Brain pericyte (primary cell): ENCODE results near the gene DNAJC3.
"Not testable (repeated sequence)": the region's sequence is repeated elsewhere in the genome, so short reads cannot be mapped to it uniquely, and the experiment has no call there.

Source experiments
- DNase-seq: peaks from one replicate; pipeline ENCODE4 v3.0.0-alpha.2; 2012; ENCODE audit warnings: low read depth, low spot score

DNAJC3 gene

DNA sequence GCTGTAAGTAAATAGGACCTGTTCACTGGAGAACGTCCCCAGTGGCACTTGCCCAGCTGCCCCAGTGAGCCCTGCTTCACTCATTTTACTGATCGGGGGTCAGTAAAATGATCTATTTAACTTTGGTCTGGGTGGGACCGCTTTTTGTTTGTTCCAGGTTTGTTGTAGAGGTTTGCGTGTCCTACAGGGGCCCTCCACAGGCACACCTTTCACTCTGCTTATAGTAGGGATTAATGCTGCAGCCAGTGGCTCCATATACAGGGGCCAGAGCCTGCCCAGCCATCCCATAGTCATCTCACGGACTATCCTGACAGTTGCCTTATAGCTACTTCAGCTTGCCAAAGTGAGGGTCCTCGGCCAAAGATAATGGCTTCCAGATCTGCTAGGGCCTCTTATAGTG, 104.1 kb downstream of the DNAJC3 start:
- DNase-seq = no peak

DNA sequence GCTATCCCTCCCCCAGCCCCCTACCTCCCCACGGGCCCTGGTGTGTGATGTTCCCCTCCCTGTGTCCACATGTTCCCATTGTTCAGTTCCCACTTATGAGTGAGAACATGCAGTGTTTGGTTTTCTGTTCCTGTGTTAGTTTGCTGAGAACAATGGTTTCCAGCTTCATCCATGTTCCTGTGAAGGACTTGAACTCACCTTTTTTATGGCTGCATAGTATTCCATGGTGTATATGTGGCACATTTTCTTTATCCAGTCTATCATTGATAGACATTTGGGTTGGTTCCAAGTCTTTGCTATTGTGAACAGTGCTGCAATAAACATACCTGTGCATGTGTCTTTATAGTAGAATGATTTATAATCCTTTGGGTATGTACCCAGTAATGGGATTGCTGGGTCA, 105.0 kb downstream of the DNAJC3 start:
- not testable (repeated sequence) for DNase-seq

DNA sequence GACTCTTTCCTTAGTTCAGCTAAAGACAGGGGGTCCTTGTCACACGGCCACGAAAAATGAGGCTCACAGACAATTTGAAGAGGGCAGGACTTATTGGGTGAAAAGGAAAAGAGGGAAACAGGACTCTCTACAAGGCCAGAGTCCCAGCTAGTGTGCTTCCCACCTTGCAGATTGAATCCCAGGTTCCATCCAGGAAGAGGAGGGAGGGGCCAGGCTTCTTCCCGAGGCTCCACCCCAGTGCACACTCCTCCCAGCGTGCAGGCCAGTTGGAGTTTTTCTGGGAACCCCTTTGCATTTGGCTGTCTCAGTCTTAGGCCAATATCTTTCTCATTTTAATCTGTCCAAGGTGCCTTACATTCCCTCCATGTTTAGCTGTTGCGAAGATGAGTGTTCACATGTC, 106.8 kb downstream of the DNAJC3 start:
- DNase-seq = no peak

DNA sequence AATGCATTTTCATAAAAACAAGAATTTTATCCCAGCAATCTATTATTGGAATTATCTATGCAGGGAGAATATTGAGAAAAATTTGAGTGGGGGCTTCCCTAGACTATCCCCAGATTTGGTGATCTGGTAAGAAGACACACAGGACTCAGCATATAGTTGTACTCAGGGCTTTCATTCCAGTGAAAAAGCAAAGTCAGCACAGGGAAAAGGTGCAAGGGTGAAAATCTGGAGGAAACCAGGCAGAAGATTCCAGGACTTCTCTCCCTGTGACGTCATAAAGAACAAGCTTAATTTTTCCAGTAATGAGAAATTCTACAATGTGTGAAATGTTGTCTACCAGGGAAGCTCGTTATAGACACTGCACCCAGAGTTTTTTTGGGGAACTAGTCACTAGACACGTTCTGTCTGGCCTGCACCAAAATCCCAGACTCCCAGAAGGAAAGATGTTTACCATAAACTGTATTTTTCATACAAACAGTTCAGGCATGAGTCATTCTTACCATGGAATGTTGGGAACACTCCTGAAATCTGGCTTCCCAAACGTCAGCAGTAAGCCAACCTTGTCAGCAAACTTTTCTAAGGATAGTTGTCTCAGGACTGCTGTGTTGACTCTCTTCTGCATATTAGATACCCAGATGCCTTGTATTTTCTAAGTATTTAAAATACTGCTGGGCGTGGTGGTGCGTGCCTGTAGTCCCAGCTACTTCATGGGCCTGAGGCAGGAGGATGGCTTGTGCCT, 107.4 kb downstream of the DNAJC3 start:
- DNase-seq = peak; percentile 27

DNA sequence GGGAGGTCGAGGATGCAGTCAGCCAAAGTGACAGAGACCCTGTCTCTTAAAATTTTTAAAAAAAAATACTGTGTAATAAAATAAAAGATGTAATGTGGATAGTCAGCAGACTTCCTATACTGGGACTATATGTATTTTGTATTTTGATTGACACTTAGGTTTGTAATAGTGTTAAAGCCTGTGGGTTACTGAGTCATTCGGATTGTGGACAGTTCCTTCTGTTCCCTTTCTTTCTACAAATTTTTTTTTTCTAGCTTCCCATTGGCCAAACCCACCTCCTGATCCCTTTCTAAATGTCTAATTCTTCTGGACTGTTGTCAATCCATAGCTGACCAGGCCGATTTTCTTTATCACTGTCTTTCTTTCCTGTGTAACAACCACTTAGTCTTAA, 108.0 kb downstream of the DNAJC3 start:
- no peak for DNase-seq

- DNase-seq = no peak
These were observed 110.6 kb downstream of the DNAJC3 start for GRCh38 chr13:95787356-95788099.

DNA sequence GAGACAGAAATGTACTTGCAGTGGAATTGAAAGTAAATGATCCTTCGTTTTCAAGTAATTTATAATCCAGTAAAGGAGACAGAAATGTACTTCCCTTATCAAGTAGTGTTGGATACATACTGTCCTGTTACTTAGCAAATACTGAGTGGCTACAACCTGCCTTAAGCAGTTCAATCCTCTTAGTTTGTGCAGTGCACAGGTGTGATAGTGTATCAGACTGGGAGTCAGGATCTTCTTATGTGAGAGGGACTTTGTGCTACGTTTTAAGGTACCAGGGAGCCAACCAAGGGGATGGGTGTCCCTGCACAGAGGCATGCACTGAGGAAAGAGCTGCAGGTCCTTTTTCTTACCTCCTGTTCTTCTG, 111.1 kb downstream of the DNAJC3 start:
- no peak for DNase-seq

DNA sequence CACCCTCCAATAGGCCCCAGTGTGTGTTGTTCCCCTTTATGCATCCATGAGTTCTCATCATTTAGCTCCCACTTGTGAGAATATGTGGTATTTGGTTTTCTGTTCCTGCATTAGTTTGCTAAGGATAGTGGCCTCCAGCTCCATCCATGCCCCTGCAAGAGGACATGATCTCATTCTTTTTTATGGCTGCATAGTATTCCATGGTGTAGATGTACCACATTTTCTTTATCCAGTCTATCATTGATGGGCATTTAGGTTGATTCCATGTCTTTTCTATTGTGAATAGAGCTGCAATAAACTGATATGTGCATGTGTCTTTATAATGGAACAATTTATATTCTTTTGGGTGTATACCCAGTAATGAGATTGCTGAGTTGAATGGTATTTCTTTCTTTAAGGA, 112.4 kb downstream of the DNAJC3 start:
- DNase-seq = not testable (repeated sequence)

DNA sequence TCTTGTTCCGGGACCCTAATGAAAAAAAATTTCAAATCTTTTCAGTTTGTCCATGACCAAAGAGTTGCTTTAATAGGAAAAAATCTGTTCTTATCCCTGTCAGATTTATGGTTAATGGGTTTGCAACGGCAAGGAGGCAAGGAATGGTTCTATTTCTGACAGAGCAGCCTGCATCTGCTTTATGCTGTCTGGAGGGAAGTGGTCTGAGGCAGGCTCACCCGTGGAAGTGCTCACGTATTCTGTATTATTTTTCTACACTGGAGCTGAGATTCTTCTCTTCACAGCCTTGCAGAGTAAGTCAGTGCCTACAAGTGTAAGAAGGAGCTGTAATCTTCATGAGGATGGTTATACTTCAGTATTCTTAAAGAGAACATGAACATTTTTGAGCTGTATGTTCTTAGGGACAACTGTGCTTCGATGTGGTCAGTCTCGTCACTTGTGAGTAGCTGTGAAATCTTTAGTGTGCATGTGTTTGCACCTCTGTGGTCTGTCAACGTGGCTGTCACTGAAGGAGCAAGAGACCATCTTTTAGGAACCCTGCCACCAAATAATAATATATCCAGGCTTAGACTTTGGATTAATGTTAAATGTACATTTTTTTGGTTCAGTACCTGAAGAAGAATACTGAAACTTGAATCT, 114.3 kb downstream of the DNAJC3 start:
- no peak for DNase-seq

- no peak for DNase-seq
These were observed 116.1 kb downstream of the DNAJC3 start for GRCh38 chr13:95793018-95793555.

DNA sequence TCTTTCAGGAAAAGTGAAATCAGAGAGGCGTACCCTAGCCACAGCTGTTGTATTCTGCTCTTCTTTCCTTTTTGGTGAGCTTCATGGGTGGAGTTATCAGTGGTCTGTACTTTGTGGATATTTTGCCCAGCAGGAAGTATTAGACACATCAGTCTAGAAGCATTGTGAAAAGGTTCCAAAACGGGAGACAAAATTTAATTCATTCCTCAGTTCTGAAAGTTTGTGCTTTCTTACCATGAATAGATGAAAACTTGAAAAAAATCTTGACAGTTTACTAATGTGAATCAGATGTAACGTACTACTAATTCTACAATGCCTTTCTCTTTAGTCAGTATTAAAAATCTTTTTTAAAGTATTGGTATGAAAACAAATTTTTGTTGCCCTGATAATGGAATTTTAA, 116.8 kb downstream of the DNAJC3 start:
- DNase-seq = no peak

- no peak for DNase-seq
These were observed 120.1 kb downstream of the DNAJC3 start for GRCh38 chr13:95797016-95797415.

DNA sequence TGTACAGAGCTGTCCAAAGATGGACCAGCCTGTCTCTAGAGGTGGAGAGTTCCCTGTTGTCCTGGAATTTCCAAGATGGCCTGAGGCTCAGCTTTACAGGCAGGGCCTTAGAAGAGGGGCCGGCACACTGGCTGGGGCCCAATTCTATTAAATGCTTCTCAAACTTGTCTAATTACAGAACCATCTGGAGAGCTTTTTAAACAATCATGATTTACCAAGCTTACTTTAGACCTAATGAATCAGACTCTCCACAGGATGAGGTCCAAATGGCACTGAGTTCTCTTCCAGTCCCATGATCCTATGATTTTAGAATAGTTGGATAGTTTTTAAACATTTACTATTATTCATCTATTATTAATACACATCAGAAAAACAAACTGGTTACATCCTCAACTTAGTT, 123.5 kb downstream of the DNAJC3 start:
- no peak for DNase-seq

- no peak for DNase-seq
These were observed 124.9 kb downstream of the DNAJC3 start for GRCh38 chr13:95801825-95802224.

- DNase-seq = no peak
These were observed 129.0 kb downstream of the DNAJC3 start for GRCh38 chr13:95805921-95806320.

- no peak for DNase-seq
These were observed 132.5 kb downstream of the DNAJC3 start for GRCh38 chr13:95809429-95809828.

DNA sequence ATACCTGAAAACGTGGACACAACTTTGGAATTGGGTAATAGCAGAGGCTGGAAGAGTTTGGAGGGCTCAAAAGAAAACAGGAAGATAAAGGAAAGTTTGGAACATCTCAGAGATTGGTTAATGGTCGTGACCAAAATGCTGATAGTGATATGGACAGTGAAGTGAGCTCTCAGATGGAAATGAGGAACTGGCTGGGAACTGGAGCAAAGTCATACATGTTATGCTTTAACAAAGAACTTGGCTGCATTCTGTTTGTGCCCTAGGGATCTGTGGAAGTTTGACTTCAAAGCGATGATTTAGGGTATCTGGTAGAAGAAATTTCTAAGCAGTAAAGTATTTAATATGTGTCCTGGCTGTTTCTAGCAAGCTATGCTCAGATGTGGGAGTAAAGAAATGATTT, 136.2 kb downstream of the DNAJC3 start:
- no peak for DNase-seq

DNA sequence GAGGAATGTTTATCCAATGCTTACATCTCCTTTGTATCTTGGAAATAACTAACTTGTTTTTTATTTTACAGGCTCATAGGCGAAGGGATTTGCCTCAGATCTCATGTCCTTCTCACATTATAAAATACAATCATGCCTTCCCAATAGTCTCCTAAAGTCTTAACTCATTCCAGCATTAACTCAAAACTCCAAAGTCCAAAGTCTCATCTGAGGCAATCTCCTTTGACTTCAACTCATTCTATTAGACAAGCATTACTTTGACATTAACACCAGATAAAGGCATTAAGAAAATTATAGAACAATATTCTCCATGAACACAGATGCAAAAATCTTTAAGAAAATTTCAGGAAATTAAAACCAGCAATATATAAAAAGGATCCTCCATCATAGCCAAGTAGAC, 137.6 kb downstream of the DNAJC3 start:
- no peak for DNase-seq

DNA sequence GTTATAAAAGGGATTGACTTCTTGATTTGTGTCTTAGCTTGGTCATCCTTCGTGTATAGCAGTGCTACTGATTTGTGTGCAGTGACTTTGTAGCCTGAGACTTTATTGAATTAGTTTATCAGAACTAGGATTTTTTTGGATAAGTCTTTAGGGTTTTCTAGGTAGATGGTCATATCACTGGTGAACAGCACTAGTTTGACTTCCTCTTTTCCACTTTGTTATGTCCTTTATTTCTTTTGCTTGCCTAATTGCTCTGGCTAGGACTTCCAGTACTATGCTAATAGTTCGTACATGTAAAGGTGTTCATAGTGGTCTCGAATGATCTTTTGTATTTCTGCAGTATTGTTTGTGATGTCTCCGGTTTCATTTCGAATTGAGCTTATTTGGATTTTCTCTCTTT, 145.4 kb downstream of the DNAJC3 start:
- no peak for DNase-seq

DNA sequence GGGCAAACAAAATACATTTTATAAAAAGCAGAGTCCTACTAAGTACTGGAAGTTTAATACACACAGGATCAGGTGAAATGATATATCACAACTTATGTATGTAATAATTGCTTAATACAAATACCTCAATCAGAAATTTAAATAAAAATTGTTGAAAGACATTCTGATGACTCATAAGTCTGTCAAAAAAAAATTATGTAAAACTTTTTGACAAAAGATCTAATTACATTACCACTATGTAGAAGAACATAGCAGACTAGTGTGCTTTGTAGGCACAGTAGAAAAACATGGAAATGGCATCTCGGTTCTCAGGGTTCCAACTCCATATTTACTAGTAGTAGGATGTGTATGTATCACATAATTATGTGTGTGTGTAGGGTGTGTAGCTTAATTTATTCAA, 156.2 kb downstream of the DNAJC3 start:
- DNase-seq = no peak

DNA sequence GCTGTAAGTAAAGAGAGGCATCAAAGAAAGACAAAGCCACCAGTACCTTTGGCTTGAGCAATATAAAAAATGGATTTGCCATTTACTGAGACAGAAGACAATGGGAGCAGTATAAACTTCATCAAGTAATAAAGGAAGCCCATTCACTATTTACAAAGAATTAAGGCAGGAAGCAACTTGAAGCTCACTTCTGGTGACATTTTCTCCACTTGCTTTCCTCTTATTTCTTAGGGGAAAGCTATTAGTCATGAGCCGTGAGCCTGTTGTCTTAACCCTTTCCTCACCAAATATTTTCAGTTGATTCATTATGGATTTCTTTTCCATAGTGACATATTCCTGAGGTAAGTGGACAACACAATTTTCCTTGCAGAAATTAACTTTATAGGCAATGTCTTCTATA, 156.8 kb downstream of the DNAJC3 start:
- DNase-seq = no peak

GRCh38 chr13:95834134-95834765, 157.3 kb downstream of the DNAJC3 start:
- DNase-seq = peak; percentile 30
